H1 (cell line): ENCODE results near the gene PLPP7. TPM values are rescaled to one million over a fixed set of nuclear protein-coding genes. Genes with fewer than 3 reads are reported as not detected.
A peak's percentile ranks its signal among the peaks of the same experiment; 100 is the strongest.

ENCODE experiments used
- CTCF ChIA-PET: fragments of 300-600 bp; sonication (Branson Sonifier 250); formaldehyde crosslinking; loops from one replicate; lab custom pipeline; 2021; ENCODE audit not compliant: partially characterized antibody; lab: Charles Lee
- POLR2A ChIA-PET: fragments of 300-600 bp; sonication (Branson Sonifier 250); formaldehyde crosslinking; loops from one replicate; lab custom pipeline; 2021; ENCODE audit warnings: inconsistent platforms; ENCODE audit not compliant: partially characterized antibody; lab: Charles Lee
- DNase-seq, 2 experiments: peaks; one replicate each; pipeline versions ENCODE4 v3.0.0 to v3.0.0-alpha.2; 2010 to 2022; ENCODE audit warnings: low spot score in 2 of 2, low read depth in 1 of 2, mixed read lengths in 1 of 2
- FAIRE-seq: peaks from 2 replicates; lab custom pipeline; 2011; peaks lifted over from hg19 to GRCh38; lab: Jason Lieb, UNC
- H2AFZ ChIP-seq: 2 replicates; pipeline ENCODE4 v1.8.1; 2012; ENCODE audit warnings: low read length, inconsistent platforms
- H2AK5ac ChIP-seq: 2 replicates; pipeline ENCODE4 v1.6.1; 2013; ENCODE audit warnings: low read depth, low read length
- H2BK120ac ChIP-seq: replicated peaks from 2 replicates; pipeline ENCODE3; 2013; ENCODE audit warnings: low read depth, low read length, inconsistent platforms
- H2BK12ac ChIP-seq: 2 replicates; pipeline ENCODE4 v1.6.1; 2013; ENCODE audit warnings: low read depth, low read length
- H2BK15ac ChIP-seq: 2 replicates; pipeline ENCODE4 v1.6.1; 2013; ENCODE audit warnings: low read length
- H2BK20ac ChIP-seq: 2 replicates; pipeline ENCODE4 v1.6.1; 2013; ENCODE audit warnings: low read length
- H2BK5ac ChIP-seq: 2 replicates; pipeline ENCODE4 v1.6.1; 2013; ENCODE audit warnings: low read depth, low read length
- H3K14ac ChIP-seq: 2 replicates; pipeline ENCODE4 v1.6.1; 2013; ENCODE audit warnings: inconsistent platforms; ENCODE audit not compliant: insufficient read length
- H3K18ac ChIP-seq: 2 replicates; pipeline ENCODE4 v1.6.1; 2013; ENCODE audit warnings: low read length; ENCODE audit errors: extremely low read depth
- H3K23ac ChIP-seq: 2 replicates; pipeline ENCODE4 v1.6.1; 2013; ENCODE audit warnings: inconsistent platforms; ENCODE audit not compliant: insufficient read length
- H3K23me2 ChIP-seq: 2 replicates; pipeline ENCODE4 v1.6.1; 2013; ENCODE audit warnings: low read depth, low read length
- H3K27ac ChIP-seq: 2 replicates; pipeline ENCODE4 v1.6.1; 2011; ENCODE audit warnings: low read depth, low read length, inconsistent platforms
- H3K27me3 ChIP-seq, 4 experiments: replicated peaks in 1 of 4; 1 replicate in 1 of 4; 2 replicates in 3 of 4; pipeline versions ENCODE4 v1.6.1 to v1.8.1; 2011 to 2013; ENCODE audit warnings: low read length in 3 of 4, mild to moderate bottlenecking in 3 of 4, inconsistent platforms in 2 of 4, mixed read lengths in 2 of 4, moderate library complexity in 1 of 4; ENCODE audit not compliant: control insufficient read depth in 3 of 4, insufficient read depth in 3 of 4; ENCODE audit errors: extremely low read depth in 1 of 4
- H3K36me3 ChIP-seq, 4 experiments: 2 replicates each; pipeline versions ENCODE4 v1.6.1 to v1.8.1; 2011 to 2013; ENCODE audit warnings: mild to moderate bottlenecking in 4 of 4, low read length in 3 of 4, moderate library complexity in 2 of 4, control low read depth in 1 of 4, inconsistent platforms in 1 of 4; ENCODE audit not compliant: insufficient read depth in 4 of 4, control insufficient read depth in 2 of 4
- H3K4ac ChIP-seq: replicated peaks from 2 replicates; pipeline ENCODE3; 2013; ENCODE audit warnings: low read length, low read depth, mixed read lengths, inconsistent platforms; ENCODE audit not compliant: insufficient read length
- H3K4me1 ChIP-seq, 4 experiments: replicated peaks in 1 of 4; 1 replicate in 1 of 4; 2 replicates in 3 of 4; pipeline versions ENCODE4 v1.6.1 to v1.8.1; 2011 to 2013; ENCODE audit warnings: low read length in 3 of 4, inconsistent platforms in 2 of 4, mixed read lengths in 1 of 4; ENCODE audit not compliant: insufficient read depth in 4 of 4, control insufficient read depth in 3 of 4
- H3K4me2 ChIP-seq, 2 experiments: 2 replicates each; pipeline versions ENCODE4 v1.6.1 to v1.8.1; 2011 to 2013; ENCODE audit warnings: low read depth in 2 of 2, low read length in 2 of 2, control low read depth in 1 of 2, inconsistent platforms in 1 of 2, mild to moderate bottlenecking in 1 of 2; ENCODE audit not compliant: insufficient read depth in 1 of 2
- H3K4me3 ChIP-seq, 4 experiments: fragments of 200-600, 300-600 bp in 1 of 4; sonication (generic), shearing (Covaris generic), sonication (Bioruptor Twin) in 1 of 4; 2 replicates each; pipeline versions ENCODE4 v1.5.1 to v1.8.1; 2011 to 2016; ENCODE audit warnings: low read length in 4 of 4, low read depth in 3 of 4, control low read depth in 2 of 4, inconsistent platforms in 2 of 4, mild to moderate bottlenecking in 2 of 4, mixed read lengths in 1 of 4, moderate library complexity in 1 of 4; ENCODE audit not compliant: insufficient read depth in 2 of 4; ENCODE audit errors: extremely low read depth in 1 of 4
- H3K56ac ChIP-seq: replicated peaks from 2 replicates; pipeline ENCODE3; 2013; ENCODE audit warnings: low read depth, mild to moderate bottlenecking, mixed read lengths, low read length, inconsistent platforms; ENCODE audit not compliant: insufficient read length
- H3K79me1 ChIP-seq: 2 replicates; pipeline ENCODE4 v1.6.1; 2013; ENCODE audit warnings: low read depth, low read length, control low read depth
- H3K79me2 ChIP-seq, 2 experiments: 2 replicates each; pipeline versions ENCODE4 v1.6.1 to v1.8.1; 2012 to 2013; ENCODE audit warnings: low read length in 2 of 2, mild to moderate bottlenecking in 2 of 2, inconsistent platforms in 1 of 2; ENCODE audit not compliant: insufficient read depth in 2 of 2, control insufficient read depth in 1 of 2
- H3K9ac ChIP-seq, 4 experiments: replicated peaks in 1 of 4; 1 replicate in 1 of 4; 2 replicates in 3 of 4; pipeline versions ENCODE4 v1.6.1 to v1.8.1; 2011 to 2013; ENCODE audit warnings: low read depth in 3 of 4, low read length in 3 of 4, control low read depth in 2 of 4, mild to moderate bottlenecking in 2 of 4, moderate library complexity in 2 of 4, inconsistent platforms in 1 of 4; ENCODE audit errors: extremely low read depth in 1 of 4
- H3K9me3 ChIP-seq, 2 experiments: 2 replicates each; pipeline versions ENCODE4 v1.6.1 to v1.8.1; 2012 to 2013; ENCODE audit warnings: mild to moderate bottlenecking in 2 of 2, moderate library complexity in 2 of 2, control low read depth in 1 of 2, inconsistent platforms in 1 of 2, low read depth in 1 of 2, low read length in 1 of 2, mixed read lengths in 1 of 2; ENCODE audit not compliant: insufficient read depth in 2 of 2
- H4K20me1 ChIP-seq, 2 experiments: replicated peaks in 1 of 2; 2 replicates each; pipeline versions ENCODE3 to v1.8.1; 2011 to 2013; ENCODE audit warnings: inconsistent platforms in 2 of 2, low read length in 2 of 2, mild to moderate bottlenecking in 1 of 2; ENCODE audit not compliant: insufficient read depth in 2 of 2, control insufficient read depth in 1 of 2
- H4K5ac ChIP-seq: 2 replicates; pipeline ENCODE4 v1.6.1; 2013; ENCODE audit warnings: low read length, low read depth, mixed read lengths, inconsistent platforms; ENCODE audit not compliant: insufficient read length
- H4K8ac ChIP-seq: 2 replicates; pipeline ENCODE4 v1.8.0; 2013; ENCODE audit warnings: mild to moderate bottlenecking, moderate library complexity, low read length, inconsistent platforms; ENCODE audit not compliant: insufficient read depth; ENCODE audit errors: extremely low read depth
- H4K91ac ChIP-seq: replicated peaks from 2 replicates; pipeline ENCODE3; 2013; ENCODE audit warnings: low read length, mixed read lengths, inconsistent platforms; ENCODE audit not compliant: insufficient read length
- ATF2 ChIP-seq: IDR thresholded peaks from 2 replicates; pipeline ENCODE4 v1.6.1; 2012; ENCODE audit warnings: low read length, inconsistent platforms
- BCL11A ChIP-seq, 2 experiments: IDR thresholded peaks; one replicate each; pipeline ENCODE4 v1.6.1; 2011; ENCODE audit warnings: low read depth in 2 of 2, low read length in 2 of 2, mild to moderate bottlenecking in 2 of 2
- CREB1 ChIP-seq: IDR thresholded peaks from 2 replicates; pipeline ENCODE4 v1.6.1; 2012; ENCODE audit warnings: inconsistent platforms
- JUN ChIP-seq: IDR thresholded peaks from 2 replicates; pipeline ENCODE4 v1.6.1; 2011; ENCODE audit warnings: low read depth, mild to moderate bottlenecking, improper control_type of control experiment, low read length
- MAFK ChIP-seq: IDR thresholded peaks from 2 replicates; pipeline ENCODE4 v1.6.1; 2012; ENCODE audit warnings: low read depth, mild to moderate bottlenecking, improper control_type of control experiment, low read length
- SP4 ChIP-seq: IDR thresholded peaks from 2 replicates; pipeline ENCODE4 v1.6.1; 2012; ENCODE audit warnings: low read length, inconsistent platforms
- TAF1 ChIP-seq: IDR thresholded peaks from 2 replicates; pipeline ENCODE4 v1.6.1; 2011; ENCODE audit warnings: mild to moderate bottlenecking, low read depth, low read length
- TAF7 ChIP-seq: optimal IDR thresholded peaks from 2 replicates; pipeline ENCODE3; 2011; ENCODE audit warnings: low read depth, mild to moderate bottlenecking, inconsistent platforms, low read length, moderate library complexity, borderline replicate concordance
- TBP ChIP-seq: IDR thresholded peaks from 2 replicates; pipeline ENCODE4 v1.6.1; 2011; ENCODE audit warnings: low read depth, low read length, improper control_type of control experiment
- WGBS, 2 experiments: shearing (Covaris generic) in 1 of 2; methylation state at CpG; one replicate each; pipeline versions ENCODE4 v1.1.6 to v1.1.7; 2013 to 2015; ENCODE audit warnings: low lambda C conversion rate in 2 of 2, mixed read lengths in 2 of 2, inconsistent platforms in 1 of 2, low coverage in 1 of 2, missing lambda C conversion rate in 1 of 2; ENCODE audit not compliant: insufficient replicate concordance in 2 of 2, insufficient coverage in 1 of 2, insufficient read length in 1 of 2; ENCODE audit errors: extremely low coverage in 1 of 2, missing lambda C conversion rate in 1 of 2; 5-methylcytosine and 5-hydroxymethylcytosine counted together
- polyA plus RNA-seq, 7 experiments: library from polyadenylated mRNA; depleted of rRNA in 3 of 7; stranded (reverse) in 5 of 7; unstranded in 2 of 7; fragments of >200 nt in 5 of 7; fragments of 200-250 nt in 2 of 7; gene quantifications; 1 replicate in 5 of 7; 2 replicates in 1 of 7; 4 replicates in 1 of 7; pipeline versions ENCODE4 v1.2.1 to v1.2.3, GENCODE V29; 2011 to 2013; ENCODE audit warnings: missing spikeins in 2 of 7, mixed read lengths in 2 of 7
- total RNA-seq: library from RNA; stranded (reverse); fragmentation: NEBNext Ultra II Directional; extraction: Animal tissue kit (Norgen Biotek cat#: 25700); gene quantifications from 2 replicates; pipeline ENCODE4 v1.2.1, GENCODE V29; 2021

The PLPP7 gene
- total and polyA plus RNA-seq, 2 of the 8 experiments (the other 6 are each of a cell fraction or from before 2014, with no cell fraction given): 3.4 to 3.9 TPM

- POLR2A ChIA-PET: interaction anchor here (0.7 to 0.8 kb wide), 3 partner anchors 70 to 172 kb away, joined by 3 read pairs; no protein-coding TSS in a partner anchor
- H3K23me2 ChIP-seq: no peaks in the 10 kb centered on the region
- no peak overlapping the region for H3K4ac ChIP-seq
- H3K4me1 ChIP-seq: peaks cover 0 to 14% (median 8%) of the 10 kb centered on the region in 4 experiments
- FAIRE-seq: no peak
- H3K23ac ChIP-seq: no peak overlapping the region
- H3K36me3 ChIP-seq: no peaks in the 10 kb centered on the region
- H2BK5ac ChIP-seq: no peak overlapping the region
- H2BK12ac ChIP-seq: 0 out of 2 replicates have a peak overlapping the region, but pooled peaks have one; percentile 39
- no peak overlapping the region for H2BK120ac ChIP-seq
- H3K14ac ChIP-seq: no peak overlapping the region
- H3K4me2 ChIP-seq: no peak overlapping the region; a peak in 1 of 4 replicates
- H3K79me1 ChIP-seq: no peaks in the 10 kb centered on the region
- no peak overlapping the region for H3K9ac ChIP-seq
- H4K91ac ChIP-seq: no peak overlapping the region
- no peak overlapping the region for H2AK5ac ChIP-seq
- no peak for DNase-seq
- no peak overlapping the region for H2AFZ ChIP-seq
- no peaks in the 10 kb centered on the region for H3K27me3 ChIP-seq
- H2BK20ac ChIP-seq: no peak overlapping the region
- no peaks in the 10 kb centered on the region for H3K9me3 ChIP-seq
- 73% methylated on average over 10 of the region's 13 CpGs; no CpG with 5 or more reads in 1 of the 2 experiments for WGBS, 2 experiments
- no peak overlapping the region for H4K5ac ChIP-seq
- no peaks in the 10 kb centered on the region for H4K20me1 ChIP-seq
- no peak overlapping the region for H2BK15ac ChIP-seq
- H3K56ac ChIP-seq: no peak overlapping the region
- no peaks in the 10 kb centered on the region for H3K79me2 ChIP-seq
- no peak overlapping the region for H3K27ac ChIP-seq
- H3K18ac ChIP-seq: no peak overlapping the region
- H4K8ac ChIP-seq: no peak overlapping the region
- H3K4me3 ChIP-seq: no peak overlapping the region
- CTCF ChIA-PET: interaction anchor here (0.7 to 5.6 kb wide), 16 partner anchors 9 to 194 kb away, joined by 3 to 96 read pairs (median 9); partner anchors contain the start of gene PLPP7
- no peak for TF ChIP-seq TAF1
- TF ChIP-seq SP4: no peak
- TF ChIP-seq CREB1: no peak
- no peak for TF ChIP-seq TAF7
- no peak for TF ChIP-seq TBP
- no peak for TF ChIP-seq ATF2
- TF ChIP-seq MAFK: no peak
- TF ChIP-seq JUN: no peak
- no peak for TF ChIP-seq BCL11A (IDR thresholded peaks at IDR 0.05; ENCODE audit: low read depth in 2 of 2, low read length in 2 of 2)
These were observed 45.3 kb downstream of the PLPP7 start for GRCh38 chr9:131334629-131335367.
